ENCODE data around the gene HK3. TPM values are rescaled to one million over a fixed set of nuclear protein-coding genes. Genes with fewer than 3 reads are reported as not detected.

Gene HK3
- total and polyA plus RNA-seq, 2 of the 8 experiments (the other 6 are each of a cell fraction or from before 2014, with no cell fraction given), result not detected

DNA sequence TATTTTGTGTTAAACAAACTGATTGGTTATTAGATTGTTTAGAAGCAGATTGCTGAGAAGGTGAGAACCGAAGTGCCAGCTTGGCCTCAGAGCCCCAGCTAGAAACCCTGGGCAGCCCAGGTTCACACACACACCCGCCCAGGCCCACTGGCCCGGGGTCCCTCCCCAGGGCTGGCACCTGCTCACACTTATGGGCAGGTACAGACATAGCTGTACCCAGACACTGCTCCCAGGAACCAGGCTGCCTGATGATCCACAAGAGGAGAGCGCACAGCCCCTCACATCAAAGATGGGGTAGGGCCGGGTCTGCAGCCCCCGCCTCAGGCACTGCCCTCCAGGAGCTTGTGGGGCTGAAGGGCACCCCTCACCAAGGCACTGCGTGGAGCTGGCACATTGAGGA lies 33.2 kb downstream of the HK3 start:
- Histone ChIP-seq H3K36me3 (ENCODE audit: control insufficient read depth in 2 of 4, insufficient read depth in 4 of 4, low read length in 3 of 4) (no peaks in the 10 kb centered on the region), H4K8ac (ENCODE audit: extremely low read depth, insufficient read depth, low read length) (peak overlapping the region; percentile 45), H3K79me1 (ENCODE audit: low read depth, low read length) (no peaks in the 10 kb centered on the region), H3K4me2 (ENCODE audit: insufficient read depth in 1 of 2, low read depth in 2 of 2, low read length in 2 of 2) (no peak overlapping the region), H2BK15ac (ENCODE audit: low read length) (no peak overlapping the region), H2AFZ (ENCODE audit: low read length) (no peak overlapping the region), H3K79me2 (ENCODE audit: control insufficient read depth in 1 of 2, insufficient read depth in 2 of 2, low read length in 2 of 2) (no peaks in the 10 kb centered on the region), H4K20me1 (replicated peaks in 1 of 2; ENCODE audit: control insufficient read depth in 1 of 2, insufficient read depth in 2 of 2, low read length in 2 of 2) (no peaks in the 10 kb centered on the region), H3K4me3 (ENCODE audit: extremely low read depth in 1 of 4, insufficient read depth in 2 of 4, low read depth in 3 of 4, low read length in 4 of 4) (no peak overlapping the region), H2AK5ac (ENCODE audit: low read depth, low read length) (no peak overlapping the region), H3K4me1 (replicated peaks in 1 of 4; ENCODE audit: control insufficient read depth in 3 of 4, insufficient read depth in 4 of 4, low read length in 3 of 4) (peaks cover 6 to 40% (median 27%) of the 10 kb centered on the region in 4 experiments), H3K23ac (ENCODE audit: insufficient read length) (no peak overlapping the region), H3K27me3 (replicated peaks in 1 of 4; ENCODE audit: control insufficient read depth in 3 of 4, extremely low read depth in 1 of 4, insufficient read depth in 3 of 4, low read length in 3 of 4) (no peaks in the 10 kb centered on the region), H3K27ac (ENCODE audit: low read depth, low read length) (no peak overlapping the region), H3K23me2 (ENCODE audit: low read depth, low read length) (no peaks in the 10 kb centered on the region), H3K9ac (replicated peaks in 1 of 4; ENCODE audit: extremely low read depth in 1 of 4, low read depth in 3 of 4, low read length in 3 of 4) (no peak overlapping the region), H2BK12ac (ENCODE audit: low read depth, low read length) (peak overlapping the region; percentile 53; the same call in 1 of the 2 replicates), H2BK20ac (ENCODE audit: low read length) (no peak overlapping the region), H3K9me3 (ENCODE audit: insufficient read depth in 2 of 2, low read depth in 1 of 2, low read length in 1 of 2) (no peaks in the 10 kb centered on the region), H3K4ac (replicated peaks; ENCODE audit: insufficient read length, low read depth, low read length) (peak overlapping the region; percentile 19), H3K18ac (ENCODE audit: extremely low read depth, low read length) (peak overlapping the region; percentile 25; the same call in 1 of the 2 replicates), H4K5ac (ENCODE audit: insufficient read length, low read depth, low read length) (no peak overlapping the region), H3K56ac (replicated peaks; ENCODE audit: insufficient read length, low read depth, low read length) (no peak overlapping the region), H3K14ac (ENCODE audit: insufficient read length) (no peak overlapping the region), H4K91ac (replicated peaks; ENCODE audit: insufficient read length, low read length) (no peak overlapping the region), H2BK5ac (ENCODE audit: low read depth, low read length) (0 out of 2 replicates have a peak overlapping the region, but pooled peaks have one; percentile 24), H2BK120ac (replicated peaks; ENCODE audit: low read depth, low read length) (no peak overlapping the region)
- 84% methylated on average over 7 of the region's 7 CpGs; no CpG with 5 or more reads in 1 of the 2 experiments for WGBS, 2 experiments (ENCODE audit: extremely low coverage in 1 of 2, insufficient coverage in 1 of 2, insufficient read length in 1 of 2, insufficient replicate concordance in 2 of 2, low coverage in 1 of 2, low lambda C conversion rate in 2 of 2, missing lambda C conversion rate in 1 of 2)
- CTCF ChIA-PET (ENCODE audit: partially characterized antibody), result interaction anchor here (0.8 to 6.5 kb wide), 9 partner anchors 11 to 206 kb away, joined by 3 to 39 read pairs (median 5); no protein-coding TSS in a partner anchor
- POLR2A ChIA-PET (ENCODE audit: partially characterized antibody), result interaction anchor here (1.0 to 2.1 kb wide), 2 partner anchors 9 to 79 kb away, joined by 3 to 6 read pairs; no protein-coding TSS in a partner anchor
- FAIRE-seq (no peak), DNase-seq (ENCODE audit: low read depth in 1 of 2, low spot score in 2 of 2) (no peak)
- TF ChIP-seq TAF7 (optimal IDR thresholded peaks at IDR 0.05; ENCODE audit: borderline replicate concordance, low read depth, low read length), result no peak

Measured in H1 (cell line).